Measurements from ENCODE around the gene NAP1L4. TPM values are rescaled to one million over a fixed set of nuclear protein-coding genes. Genes with fewer than 3 reads are reported as not detected.

NAP1L4 gene
- total and polyA plus RNA-seq, 2 of the 4 experiments (the other 2 are of a cell fraction), result 71.5 to 80.7 TPM

DNA sequence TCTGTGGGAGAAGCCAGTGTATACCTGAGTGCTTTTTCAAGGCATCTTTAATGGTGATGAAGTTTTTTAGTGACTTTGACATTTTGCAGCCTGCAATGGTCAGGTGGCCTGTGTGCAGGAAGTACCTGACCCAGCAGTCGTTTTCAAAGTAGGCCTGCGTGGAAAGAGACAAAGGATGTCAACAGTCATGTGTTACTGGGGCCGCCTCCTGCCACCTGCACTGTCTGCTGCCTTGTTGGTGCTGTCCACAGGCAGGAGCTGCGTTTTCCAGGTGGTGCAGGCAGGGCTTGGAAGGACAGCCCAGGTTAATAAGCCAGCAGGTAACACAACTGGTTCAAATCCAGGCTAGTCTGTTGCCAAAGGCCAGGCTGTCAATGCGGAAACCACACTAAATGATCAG lies 26.5 kb upstream of the NAP1L4 start:
- no peak overlapping the region for H2BK120ac ChIP-seq (ENCODE audit: low read depth, low read length)
- no peak overlapping the region for H4K5ac ChIP-seq (ENCODE audit: low read depth, low read length)
- peaks cover 10% of the 10 kb centered on the region for H3K9me1 ChIP-seq (ENCODE audit: insufficient read depth, low read length)
- no peak overlapping the region for H2BK5ac ChIP-seq (ENCODE audit: low read depth, low read length, poor library complexity, severe bottlenecking)
- H3K27ac ChIP-seq (ENCODE audit: insufficient read depth, low read length), result no peak overlapping the region
- no peak overlapping the region for H4K8ac ChIP-seq (ENCODE audit: low read depth in 2 of 2, low read length in 2 of 2)
- no peak overlapping the region for H4K91ac ChIP-seq (ENCODE audit: insufficient read depth, low read depth, low read length)
- peaks cover 18% of the 10 kb centered on the region for H3K4me1 ChIP-seq (ENCODE audit: control insufficient read depth, insufficient read depth, low read length)
- H3K9ac ChIP-seq (ENCODE audit: low read depth, low read length), result no peak overlapping the region
- H2AFZ ChIP-seq (replicated peaks; ENCODE audit: low read length, poor library complexity), result no peak overlapping the region
- ChIA-PET CTCF (no interaction called here), POLR2A (ENCODE audit: unreplicated experiment) (no interaction called here)
- no peak overlapping the region for H2BK15ac ChIP-seq (ENCODE audit: low read depth, low read length)
- H3K4ac ChIP-seq (ENCODE audit: low read depth, low read length), result no peak overlapping the region
- ATAC-seq (ENCODE audit: low read depth) (no peak), DNase-seq (no peak)
- no peak overlapping the region for H3K56ac ChIP-seq (ENCODE audit: extremely low read depth, insufficient read depth, low read length)
- no peak overlapping the region for H3K23ac ChIP-seq (ENCODE audit: low read depth, low read length)
- H3K9me3 ChIP-seq (ENCODE audit: control insufficient read depth, insufficient read depth, low read length), result no peaks in the 10 kb centered on the region
- H2AK5ac ChIP-seq (ENCODE audit: low read depth, low read length), result no peak overlapping the region
- no TSS peak for BruUV-seq (replicated peaks)
- H3K14ac ChIP-seq (replicated peaks; ENCODE audit: low read depth, low read length), result no peak overlapping the region
- H4K20me1 ChIP-seq (ENCODE audit: insufficient read depth, low read length), result peaks cover 46% of the 10 kb centered on the region
- 91% methylated on average over 3 of the region's 5 CpGs; no CpG with 5 or more reads in 1 of the 2 experiments for WGBS, 2 experiments (ENCODE audit: extremely low coverage in 2 of 2, insufficient read length in 1 of 2)
- dilution Hi-C loops (cut with HindIII; ENCODE audit: low sequenced_read_pairs, unreplicated experiment) (no loop called here), intact Hi-C loops (cut with micrococcal nuclease) (no loop called here), in situ Hi-C loops (cut with MboI; ENCODE audit: low sequenced_read_pairs) (no loop called here)
- TF ChIP-seq MAZ (IDR thresholded peaks at IDR 0.05; ENCODE audit: borderline replicate concordance, low read depth, low read length) (no peak), POLR2A (IDR thresholded peaks at IDR 0.05; ENCODE audit: low read depth, low read length) (no peak), ELK1 (IDR thresholded peaks at IDR 0.05; ENCODE audit: borderline replicate concordance, low read depth, low read length) (no peak), CHD1 (IDR thresholded peaks at IDR 0.05; ENCODE audit: low read depth, low read length) (no peak), NFE2L2 (IDR thresholded peaks at IDR 0.05; ENCODE audit: low read depth, low read length) (no peak), RCOR1 (IDR thresholded peaks at IDR 0.05; ENCODE audit: insufficient replicate concordance, low read length) (no peak), BHLHE40 (IDR thresholded peaks at IDR 0.05; ENCODE audit: low read depth, low read length) (no peak), RFX5 (IDR thresholded peaks at IDR 0.05; ENCODE audit: low read depth, low read length) (no peak), FOS (IDR thresholded peaks at IDR 0.05; ENCODE audit: low read depth, low read length) (no peak), SMC3 (IDR thresholded peaks at IDR 0.05; ENCODE audit: low read depth, low read length) (no peak), MAFK (IDR thresholded peaks at IDR 0.05; ENCODE audit: low read depth, low read length) (no peak)
- TF ChIP-seq, protein P1, sequence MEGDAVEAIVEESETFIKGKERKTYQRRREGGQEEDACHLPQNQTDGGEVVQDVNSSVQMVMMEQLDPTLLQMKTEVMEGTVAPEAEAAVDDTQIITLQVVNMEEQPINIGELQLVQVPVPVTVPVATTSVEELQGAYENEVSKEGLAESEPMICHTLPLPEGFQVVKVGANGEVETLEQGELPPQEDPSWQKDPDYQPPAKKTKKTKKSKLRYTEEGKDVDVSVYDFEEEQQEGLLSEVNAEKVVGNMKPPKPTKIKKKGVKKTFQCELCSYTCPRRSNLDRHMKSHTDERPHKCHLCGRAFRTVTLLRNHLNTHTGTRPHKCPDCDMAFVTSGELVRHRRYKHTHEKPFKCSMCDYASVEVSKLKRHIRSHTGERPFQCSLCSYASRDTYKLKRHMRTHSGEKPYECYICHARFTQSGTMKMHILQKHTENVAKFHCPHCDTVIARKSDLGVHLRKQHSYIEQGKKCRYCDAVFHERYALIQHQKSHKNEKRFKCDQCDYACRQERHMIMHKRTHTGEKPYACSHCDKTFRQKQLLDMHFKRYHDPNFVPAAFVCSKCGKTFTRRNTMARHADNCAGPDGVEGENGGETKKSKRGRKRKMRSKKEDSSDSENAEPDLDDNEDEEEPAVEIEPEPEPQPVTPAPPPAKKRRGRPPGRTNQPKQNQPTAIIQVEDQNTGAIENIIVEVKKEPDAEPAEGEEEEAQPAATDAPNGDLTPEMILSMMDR (conservative IDR thresholded peaks at IDR 0.05; ENCODE audit: low read depth, low read length), result no peak
- no peak overlapping the region for H3K18ac ChIP-seq (ENCODE audit: low read depth, low read length)
- no peak overlapping the region for H2BK20ac ChIP-seq (ENCODE audit: low read depth, low read length)
- peak overlapping the region; percentile 34 for H2AK9ac ChIP-seq (replicated peaks; ENCODE audit: low read depth, low read length, poor library complexity)
- peaks cover 76% of the 10 kb centered on the region for H3K36me3 ChIP-seq (ENCODE audit: control insufficient read depth, insufficient read depth, low read length)
- H3K4me3 ChIP-seq (ENCODE audit: insufficient read depth, low read depth, low read length), result no peak overlapping the region
- H3K79me1 ChIP-seq (ENCODE audit: low read depth in 1 of 2, low read length in 2 of 2), result peaks cover 12 to 58% of the 10 kb centered on the region in 2 experiments; a peak in 3 of 4 replicates
- H3K27me3 ChIP-seq (ENCODE audit: control insufficient read depth, insufficient read depth, low read length), result no peaks in the 10 kb centered on the region
- H3K4me2 ChIP-seq (ENCODE audit: low read depth, low read length), result no peak overlapping the region

All from IMR-90 (cell line).